ENCODE data around the gene NFKBIL1.

Gene NFKBIL1

DNA sequence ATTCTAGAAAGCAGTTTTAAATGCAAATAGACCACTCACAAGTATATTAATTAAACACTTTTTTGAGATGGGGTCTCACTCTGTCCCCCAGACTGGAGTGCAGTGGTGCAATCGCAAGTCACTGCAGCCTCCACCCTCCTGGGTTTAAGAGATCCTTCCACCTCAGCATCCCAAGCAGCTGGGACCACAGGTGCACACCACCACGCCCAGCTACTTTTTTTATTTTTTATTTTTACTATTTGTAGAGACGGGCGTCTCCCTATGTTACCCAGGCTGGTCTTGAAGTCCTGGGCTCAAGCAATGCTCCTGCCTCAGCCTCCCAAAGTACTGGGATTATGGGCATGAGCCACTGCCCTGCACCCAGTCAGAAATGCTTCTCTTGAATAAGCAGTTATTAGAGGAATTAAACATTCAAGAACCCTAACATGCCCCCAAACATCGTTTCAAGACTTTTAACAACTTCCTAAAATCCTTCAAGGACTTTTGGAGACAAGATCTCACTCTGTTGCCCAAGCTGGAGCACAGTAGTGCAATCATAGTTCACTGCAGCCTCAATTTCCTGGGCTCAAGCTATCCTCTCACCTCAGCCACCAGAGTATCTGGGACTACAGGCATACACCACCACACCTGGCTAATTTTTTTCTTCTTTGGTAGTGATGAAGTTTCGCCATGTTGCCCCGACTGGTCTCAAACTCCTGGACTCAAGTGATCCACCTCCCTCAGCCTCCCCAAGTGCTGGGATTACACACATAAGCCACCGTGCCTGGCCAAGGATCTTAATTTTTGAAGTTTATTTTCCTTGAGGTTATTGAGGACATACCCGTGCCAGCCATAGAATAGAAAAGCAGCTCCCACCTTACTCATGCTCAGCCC lies 15.4 kb upstream of the NFKBIL1 start:
- no peak for TF ChIP-seq CTCF (IDR thresholded peaks at IDR 0.05; ENCODE audit: poor library complexity, severe bottlenecking)

GRCh38 chr6:31532644-31533454 lies 14.6 kb upstream of the NFKBIL1 start:
- H3K36me3 ChIP-seq (ENCODE audit: low read depth): peaks cover 79% of the 10 kb centered on the region
- DNase-seq (ENCODE audit: low spot score) (no peak), ATAC-seq (ENCODE audit: low read depth) (no peak)

More for the DNA sequence above, 15.4 kb upstream of the NFKBIL1 start:
- no peaks in the 10 kb centered on the region for H3K9me3 ChIP-seq (ENCODE audit: severe bottlenecking)
- ATAC-seq (ENCODE audit: low read depth): no peak
- DNase-seq (ENCODE audit: low spot score): no peak
- peaks cover 70% of the 10 kb centered on the region for H3K36me3 ChIP-seq (ENCODE audit: low read depth)
- no peak overlapping the region for H3K27ac ChIP-seq (ENCODE audit: poor library complexity, severe bottlenecking)
- no peak overlapping the region for H3K4me3 ChIP-seq (ENCODE audit: severe bottlenecking)
- H3K4me1 ChIP-seq (ENCODE audit: insufficient read depth, poor library complexity, severe bottlenecking): no peaks in the 10 kb centered on the region
- no peaks in the 10 kb centered on the region for H3K27me3 ChIP-seq (ENCODE audit: insufficient read depth, poor library complexity, severe bottlenecking)

DNA sequence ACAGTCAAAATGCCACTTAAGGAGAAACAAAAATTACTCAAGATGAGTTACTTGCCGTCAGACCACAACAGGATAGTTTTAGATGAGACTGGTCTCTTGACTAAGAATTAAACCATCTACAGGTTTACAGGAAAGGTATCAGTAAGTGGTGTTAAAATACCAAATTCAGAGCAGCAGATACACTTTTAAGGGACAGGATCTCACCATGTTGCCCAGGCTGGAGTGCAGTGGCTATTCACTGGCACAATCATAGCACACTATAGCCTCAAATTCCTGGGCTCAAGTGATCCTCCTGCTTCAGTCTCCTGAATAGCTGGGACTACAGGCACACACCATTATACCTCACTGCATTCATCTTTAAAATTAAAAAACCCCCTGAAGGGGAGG lies 14.0 kb upstream of the NFKBIL1 start:
- Histone ChIP-seq H3K36me3 (ENCODE audit: low read depth) (peaks cover 85% of the 10 kb centered on the region), H3K27me3 (ENCODE audit: insufficient read depth, poor library complexity, severe bottlenecking) (no peaks in the 10 kb centered on the region), H3K9me3 (ENCODE audit: severe bottlenecking) (no peaks in the 10 kb centered on the region), H3K27ac (ENCODE audit: poor library complexity, severe bottlenecking) (no peak overlapping the region), H3K4me3 (ENCODE audit: severe bottlenecking) (no peak overlapping the region), H3K4me1 (ENCODE audit: insufficient read depth, poor library complexity, severe bottlenecking) (no peaks in the 10 kb centered on the region)
- TF ChIP-seq CTCF (IDR thresholded peaks at IDR 0.05; ENCODE audit: poor library complexity, severe bottlenecking): no peak
- DNase-seq (ENCODE audit: low spot score) (no peak), ATAC-seq (ENCODE audit: low read depth) (no peak)

More at GRCh38 chr6:31532644-31533454, 14.6 kb upstream of the NFKBIL1 start:
- TF ChIP-seq CTCF (IDR thresholded peaks at IDR 0.05; ENCODE audit: poor library complexity, severe bottlenecking): no peak
- H3K9me3 ChIP-seq (ENCODE audit: severe bottlenecking): no peaks in the 10 kb centered on the region
- no peak overlapping the region for H3K4me3 ChIP-seq (ENCODE audit: severe bottlenecking)
- H3K27me3 ChIP-seq (ENCODE audit: insufficient read depth, poor library complexity, severe bottlenecking): no peaks in the 10 kb centered on the region
- H3K4me1 ChIP-seq (ENCODE audit: insufficient read depth, poor library complexity, severe bottlenecking): no peaks in the 10 kb centered on the region
- no peak overlapping the region for H3K27ac ChIP-seq (ENCODE audit: poor library complexity, severe bottlenecking)

- H3K9me3 ChIP-seq (ENCODE audit: severe bottlenecking): no peaks in the 10 kb centered on the region
- no peak overlapping the region for H3K27ac ChIP-seq (ENCODE audit: poor library complexity, severe bottlenecking)
- H3K27me3 ChIP-seq (ENCODE audit: insufficient read depth, poor library complexity, severe bottlenecking): no peaks in the 10 kb centered on the region
- ATAC-seq (ENCODE audit: low read depth): no peak
- no peaks in the 10 kb centered on the region for H3K4me1 ChIP-seq (ENCODE audit: insufficient read depth, poor library complexity, severe bottlenecking)
- TF ChIP-seq CTCF (IDR thresholded peaks at IDR 0.05; ENCODE audit: poor library complexity, severe bottlenecking): no peak
- no peak overlapping the region for H3K4me3 ChIP-seq (ENCODE audit: severe bottlenecking)
- DNase-seq (ENCODE audit: low spot score): no peak
- peaks cover 90% of the 10 kb centered on the region for H3K36me3 ChIP-seq (ENCODE audit: low read depth)
Observed at GRCh38 chr6:31534011-31534410, 13.4 kb upstream of the NFKBIL1 start.
